ENCODE results near the gene GNAI2. TPM values are rescaled to one million over a fixed set of nuclear protein-coding genes. Genes with fewer than 3 reads are reported as not detected.

The GNAI2 gene
- 641 and 649 TPM in 2 replicates for polyA plus RNA-seq (2012; rRNA removed)
- polyA plus RNA-seq (2012; cell fraction: cytosol; rRNA removed) = 388 and 495 TPM in 2 replicates
- polyA plus RNA-seq (2012; cell fraction: nucleus; rRNA removed) = 361 and 439 TPM in 2 replicates

DNA sequence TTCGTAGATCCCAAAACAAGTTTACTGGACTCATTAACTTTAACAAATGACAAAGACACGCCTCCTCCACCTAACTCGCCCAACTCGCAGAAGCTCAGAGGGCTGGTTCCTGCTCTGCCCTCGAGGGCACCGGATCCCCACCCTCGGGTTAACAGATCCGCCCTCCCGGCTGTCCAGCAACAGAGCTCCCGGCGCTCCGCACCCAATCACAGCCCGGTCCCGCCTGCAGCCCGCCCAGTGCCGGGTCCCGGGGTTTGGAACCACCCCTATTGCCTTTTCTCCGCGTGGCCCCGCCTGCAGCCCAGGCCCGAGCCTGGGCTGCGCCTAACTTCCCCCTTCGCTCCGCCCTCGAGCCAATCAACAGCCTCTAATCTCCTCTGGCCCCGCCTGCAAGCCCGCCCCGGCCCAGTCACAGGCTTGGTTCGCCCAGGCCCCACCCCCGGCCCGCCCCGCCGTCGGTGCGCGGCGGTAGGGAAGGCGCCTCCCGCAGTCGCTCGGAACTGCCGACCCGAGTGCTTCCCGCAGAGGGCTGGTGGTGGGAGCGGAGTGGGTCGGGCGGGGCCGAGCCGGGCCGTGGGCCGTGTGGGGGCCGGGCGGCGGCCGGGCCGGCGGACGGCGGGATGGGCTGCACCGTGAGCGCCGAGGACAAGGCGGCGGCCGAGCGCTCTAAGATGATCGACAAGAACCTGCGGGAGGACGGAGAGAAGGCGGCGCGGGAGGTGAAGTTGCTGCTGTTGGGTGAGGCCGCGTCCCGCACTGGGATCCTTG, at the start of gene GNAI2:
Gene GNAI2 (plus strand): TSS at position 489 of the 768 bp plus-strand sequence. CDS start 132 bp downstream, at position 621.
- Histone ChIP-seq H4K20me1 (ENCODE audit: insufficient read depth) (peaks cover 31% of the 10 kb centered on the region), H3K79me2 (ENCODE audit: insufficient read depth) (peaks cover 49% of the 10 kb centered on the region), H3K9me2 (no peaks in the 10 kb centered on the region), H3K27me3 (ENCODE audit: insufficient read depth) (no peaks in the 10 kb centered on the region), H2AFZ (ENCODE audit: low read depth) (peak within 1 kb of the TSS; percentile 86; the same call in 1 of the 2 replicates), H3K9me3 (no peaks in the 10 kb centered on the region), H3K4me1 (ENCODE audit: control insufficient read depth in 1 of 2, insufficient read depth in 2 of 2, low read depth in 1 of 2, low read length in 1 of 2) (peaks cover 8 to 18% of the 10 kb centered on the region in 2 experiments; a peak in 2 of 4 replicates), H3K4me3 (ENCODE audit: low read depth in 2 of 2, low read length in 1 of 2) (peak within 1 kb of the TSS; percentile 82 to 98), H3K4me2 (peak within 1 kb of the TSS; percentile 96), H3F3A (replicated peaks; ENCODE audit: insufficient read depth) (peaks cover 6% of the 10 kb centered on the region), H3K27ac (ENCODE audit: low read depth in 2 of 2, low read length in 1 of 2) (peak within 1 kb of the TSS; percentile 60 to 90), H3K9ac (peak within 1 kb of the TSS; percentile 95), H3K36me3 (replicated peaks in 1 of 2; ENCODE audit: control insufficient read depth in 1 of 2, insufficient read depth in 2 of 2, low read length in 1 of 2) (peaks cover 0 to 11% of the 10 kb centered on the region in 2 experiments)
- ChIA-PET CTCF (interaction anchor here (1.0 to 61.6 kb wide), 5 partner anchors 4 to 50 kb away, joined by 3 to 1375 read pairs (median 433); partner anchors contain the start of genes GNAI2 and GNAT1), POLR2A (interaction anchor here (0.5 to 1.6 kb wide), 6 partner anchors 9 to 296 kb away, joined by 3 to 10 read pairs (median 4); partner anchors contain the start of gene RBM6)
- peak; percentile 98 for DNase-seq
- TF ChIP-seq TAF1 (IDR thresholded peaks at IDR 0.05; ENCODE audit: borderline replicate concordance, low read depth, low read length) = peak; percentile 99
- no peak for TF ChIP-seq ELF1 (IDR thresholded peaks at IDR 0.05)
- TF ChIP-seq CHD2 (IDR thresholded peaks at IDR 0.05; ENCODE audit: low read length, partially characterized antibody) = peak; percentile 45
- peak; percentile 59; the same call in 1 of the 2 replicates for TF ChIP-seq GABPA (IDR thresholded peaks at IDR 0.05; ENCODE audit: low read depth)
- TF ChIP-seq RFX5 (IDR thresholded peaks at IDR 0.05; ENCODE audit: low read length) = peak; percentile 73
- peak; percentile 17; the same call in 1 of the 2 replicates for TF ChIP-seq NRF1 (IDR thresholded peaks at IDR 0.05; ENCODE audit: low read depth, low read length)
- no peak for TF ChIP-seq RAD21 (IDR thresholded peaks at IDR 0.05; ENCODE audit: low read length)
- no peak for TF ChIP-seq NFIC (IDR thresholded peaks at IDR 0.05; ENCODE audit: borderline replicate concordance)
- peak; percentile 90 for TF ChIP-seq POLR2AphosphoS5 (IDR thresholded peaks at IDR 0.05; ENCODE audit: low read depth, low read length)
- peak in 1 of 2 experiments; percentile 49; a peak in 2 of 4 replicates for TF ChIP-seq EP300 (IDR thresholded peaks at IDR 0.05; ENCODE audit: borderline replicate concordance in 1 of 2, low read depth in 1 of 2, low read length in 1 of 2)
- TF ChIP-seq, protein P1, sequence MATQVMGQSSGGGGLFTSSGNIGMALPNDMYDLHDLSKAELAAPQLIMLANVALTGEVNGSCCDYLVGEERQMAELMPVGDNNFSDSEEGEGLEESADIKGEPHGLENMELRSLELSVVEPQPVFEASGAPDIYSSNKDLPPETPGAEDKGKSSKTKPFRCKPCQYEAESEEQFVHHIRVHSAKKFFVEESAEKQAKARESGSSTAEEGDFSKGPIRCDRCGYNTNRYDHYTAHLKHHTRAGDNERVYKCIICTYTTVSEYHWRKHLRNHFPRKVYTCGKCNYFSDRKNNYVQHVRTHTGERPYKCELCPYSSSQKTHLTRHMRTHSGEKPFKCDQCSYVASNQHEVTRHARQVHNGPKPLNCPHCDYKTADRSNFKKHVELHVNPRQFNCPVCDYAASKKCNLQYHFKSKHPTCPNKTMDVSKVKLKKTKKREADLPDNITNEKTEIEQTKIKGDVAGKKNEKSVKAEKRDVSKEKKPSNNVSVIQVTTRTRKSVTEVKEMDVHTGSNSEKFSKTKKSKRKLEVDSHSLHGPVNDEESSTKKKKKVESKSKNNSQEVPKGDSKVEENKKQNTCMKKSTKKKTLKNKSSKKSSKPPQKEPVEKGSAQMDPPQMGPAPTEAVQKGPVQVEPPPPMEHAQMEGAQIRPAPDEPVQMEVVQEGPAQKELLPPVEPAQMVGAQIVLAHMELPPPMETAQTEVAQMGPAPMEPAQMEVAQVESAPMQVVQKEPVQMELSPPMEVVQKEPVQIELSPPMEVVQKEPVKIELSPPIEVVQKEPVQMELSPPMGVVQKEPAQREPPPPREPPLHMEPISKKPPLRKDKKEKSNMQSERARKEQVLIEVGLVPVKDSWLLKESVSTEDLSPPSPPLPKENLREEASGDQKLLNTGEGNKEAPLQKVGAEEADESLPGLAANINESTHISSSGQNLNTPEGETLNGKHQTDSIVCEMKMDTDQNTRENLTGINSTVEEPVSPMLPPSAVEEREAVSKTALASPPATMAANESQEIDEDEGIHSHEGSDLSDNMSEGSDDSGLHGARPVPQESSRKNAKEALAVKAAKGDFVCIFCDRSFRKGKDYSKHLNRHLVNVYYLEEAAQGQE (IDR thresholded peaks at IDR 0.05; ENCODE audit: low read depth, low read length) = peak; percentile 68
- TF ChIP-seq, protein P2, sequence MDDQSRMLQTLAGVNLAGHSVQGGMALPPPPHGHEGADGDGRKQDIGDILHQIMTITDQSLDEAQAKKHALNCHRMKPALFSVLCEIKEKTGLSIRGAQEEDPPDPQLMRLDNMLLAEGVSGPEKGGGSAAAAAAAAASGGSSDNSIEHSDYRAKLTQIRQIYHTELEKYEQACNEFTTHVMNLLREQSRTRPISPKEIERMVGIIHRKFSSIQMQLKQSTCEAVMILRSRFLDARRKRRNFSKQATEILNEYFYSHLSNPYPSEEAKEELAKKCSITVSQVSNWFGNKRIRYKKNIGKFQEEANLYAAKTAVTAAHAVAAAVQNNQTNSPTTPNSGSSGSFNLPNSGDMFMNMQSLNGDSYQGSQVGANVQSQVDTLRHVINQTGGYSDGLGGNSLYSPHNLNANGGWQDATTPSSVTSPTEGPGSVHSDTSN (IDR thresholded peaks at IDR 0.05) = no peak; the same call in none of the 2 replicates
- peak; percentile 71 for TF ChIP-seq MXI1 (IDR thresholded peaks at IDR 0.05; ENCODE audit: low read depth, low read length)
- WGBS (ENCODE audit: low lambda C conversion rate) = 3% methylated on average over 29 of the region's 75 CpGs
